ENCODE measurements around the gene SPRED1.

Gene SPRED1

DNA sequence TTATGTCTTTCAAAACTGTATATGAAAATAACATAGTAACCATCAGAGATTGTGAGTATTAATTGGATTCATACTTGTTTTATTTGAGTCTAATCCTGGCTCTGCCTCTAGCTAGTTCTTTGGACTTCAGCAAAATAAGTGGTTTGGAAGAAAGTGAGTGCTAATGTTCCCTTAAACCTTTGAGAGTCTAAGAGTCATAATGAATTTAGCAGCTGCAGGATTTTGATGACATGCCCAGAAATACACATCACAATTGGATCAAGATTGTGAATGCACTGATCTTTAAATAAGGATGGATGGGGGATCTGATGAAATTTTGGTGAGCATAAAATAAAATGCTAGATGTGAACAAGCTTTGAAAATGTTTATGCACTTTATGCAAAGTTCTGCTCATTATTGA is 121.4 kb downstream of the SPRED1 start:
- TF ChIP-seq, protein P1, sequence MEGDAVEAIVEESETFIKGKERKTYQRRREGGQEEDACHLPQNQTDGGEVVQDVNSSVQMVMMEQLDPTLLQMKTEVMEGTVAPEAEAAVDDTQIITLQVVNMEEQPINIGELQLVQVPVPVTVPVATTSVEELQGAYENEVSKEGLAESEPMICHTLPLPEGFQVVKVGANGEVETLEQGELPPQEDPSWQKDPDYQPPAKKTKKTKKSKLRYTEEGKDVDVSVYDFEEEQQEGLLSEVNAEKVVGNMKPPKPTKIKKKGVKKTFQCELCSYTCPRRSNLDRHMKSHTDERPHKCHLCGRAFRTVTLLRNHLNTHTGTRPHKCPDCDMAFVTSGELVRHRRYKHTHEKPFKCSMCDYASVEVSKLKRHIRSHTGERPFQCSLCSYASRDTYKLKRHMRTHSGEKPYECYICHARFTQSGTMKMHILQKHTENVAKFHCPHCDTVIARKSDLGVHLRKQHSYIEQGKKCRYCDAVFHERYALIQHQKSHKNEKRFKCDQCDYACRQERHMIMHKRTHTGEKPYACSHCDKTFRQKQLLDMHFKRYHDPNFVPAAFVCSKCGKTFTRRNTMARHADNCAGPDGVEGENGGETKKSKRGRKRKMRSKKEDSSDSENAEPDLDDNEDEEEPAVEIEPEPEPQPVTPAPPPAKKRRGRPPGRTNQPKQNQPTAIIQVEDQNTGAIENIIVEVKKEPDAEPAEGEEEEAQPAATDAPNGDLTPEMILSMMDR (IDR thresholded peaks at IDR 0.05; ENCODE audit: insufficient read depth, missing control alignments): no peak
- no peak for DNase-seq (ENCODE audit: insufficient read length, low spot score)
- no peak for FAIRE-seq

DNA sequence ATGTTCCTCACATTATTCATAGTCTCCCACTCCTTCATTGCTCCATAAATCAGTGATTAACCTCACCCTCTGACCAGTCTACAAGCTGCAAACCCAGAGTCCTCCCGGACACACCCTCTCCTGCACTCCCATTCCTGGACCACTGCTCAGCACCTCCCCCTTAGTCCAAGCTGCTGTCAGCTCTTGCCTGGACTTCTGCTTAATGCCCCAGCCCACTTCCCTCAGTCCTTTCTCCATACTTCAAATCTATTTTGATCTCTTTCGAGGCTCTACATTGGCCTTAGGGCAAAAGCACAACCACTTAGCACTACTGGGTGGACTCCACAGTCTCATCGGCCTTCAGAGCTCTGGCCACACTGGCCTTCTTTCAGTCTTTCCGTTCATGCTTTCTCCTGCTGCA is 121.9 kb downstream of the SPRED1 start:
- FAIRE-seq (no peak), DNase-seq (ENCODE audit: insufficient read length, low spot score) (no peak)
- TF ChIP-seq, protein P1 (IDR thresholded peaks at IDR 0.05; ENCODE audit: insufficient read depth, missing control alignments): no peak

DNA sequence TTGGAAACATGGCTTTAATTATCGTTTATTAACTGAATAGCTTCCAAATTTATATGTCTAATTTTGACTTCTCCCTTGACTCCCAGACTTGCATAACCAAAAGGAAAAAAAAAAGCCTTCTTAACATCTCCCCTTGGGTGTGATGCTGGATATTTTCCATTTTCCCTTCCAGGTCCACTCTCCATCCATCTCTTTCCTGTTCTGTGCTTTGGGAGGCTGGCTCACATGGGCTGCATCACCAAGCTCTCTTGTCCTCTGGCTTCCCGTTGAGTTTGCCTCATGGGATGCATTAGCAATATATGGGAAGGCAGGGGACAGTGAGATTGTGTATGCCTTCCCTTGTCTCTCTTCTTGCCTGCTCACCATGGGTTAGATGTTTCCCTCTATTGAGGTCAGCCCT is 123.4 kb downstream of the SPRED1 start:
- DNase-seq (ENCODE audit: insufficient read length, low spot score): no peak
- TF ChIP-seq, protein P1 (IDR thresholded peaks at IDR 0.05; ENCODE audit: insufficient read depth, missing control alignments): no peak
- no peak for FAIRE-seq

DNA sequence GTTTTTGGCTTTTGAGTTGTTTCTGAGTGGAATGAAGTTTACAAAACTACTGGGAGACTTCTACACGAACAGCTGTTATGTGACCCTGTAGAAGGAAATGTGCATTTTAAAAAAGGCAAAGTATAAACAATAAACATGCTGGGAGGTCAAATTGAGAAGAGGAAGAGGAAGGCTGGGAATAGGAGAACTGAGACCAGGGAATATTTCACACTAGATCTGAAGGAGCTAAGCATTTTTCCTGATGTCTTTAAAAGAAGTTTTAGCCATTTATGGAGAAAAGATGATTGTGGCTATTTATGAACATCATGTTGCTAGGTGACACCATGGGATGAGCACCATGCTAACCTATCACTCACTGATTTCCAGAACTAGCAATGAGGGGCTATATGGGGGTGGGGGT is 125.0 kb downstream of the SPRED1 start:
- no peak for FAIRE-seq
- DNase-seq (ENCODE audit: insufficient read length, low spot score): no peak
- TF ChIP-seq, protein P1 (IDR thresholded peaks at IDR 0.05; ENCODE audit: insufficient read depth, missing control alignments): no peak

DNA sequence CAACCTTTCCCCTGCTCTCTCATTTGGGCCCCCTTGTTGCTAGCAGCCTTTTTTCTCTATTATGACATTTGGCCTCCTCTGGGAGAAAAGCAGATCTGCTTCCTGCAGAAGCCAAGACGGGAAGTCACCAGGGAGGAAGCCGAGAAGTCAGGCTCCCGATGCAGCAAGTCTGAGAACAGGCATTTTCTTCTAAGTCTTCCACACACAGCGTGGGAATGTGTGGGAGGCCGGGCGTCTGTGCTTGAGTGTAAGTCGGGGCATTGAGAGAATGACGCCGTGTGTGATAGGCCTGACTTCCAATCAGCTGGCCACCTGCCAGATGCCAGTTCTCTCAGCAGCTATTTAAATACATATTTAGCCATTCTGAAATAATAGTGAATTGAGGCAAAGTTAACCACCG is 125.5 kb downstream of the SPRED1 start:
- TF ChIP-seq, protein P1 (IDR thresholded peaks at IDR 0.05; ENCODE audit: insufficient read depth, missing control alignments): no peak
- FAIRE-seq: no peak
- DNase-seq (ENCODE audit: insufficient read length, low spot score): no peak

DNA sequence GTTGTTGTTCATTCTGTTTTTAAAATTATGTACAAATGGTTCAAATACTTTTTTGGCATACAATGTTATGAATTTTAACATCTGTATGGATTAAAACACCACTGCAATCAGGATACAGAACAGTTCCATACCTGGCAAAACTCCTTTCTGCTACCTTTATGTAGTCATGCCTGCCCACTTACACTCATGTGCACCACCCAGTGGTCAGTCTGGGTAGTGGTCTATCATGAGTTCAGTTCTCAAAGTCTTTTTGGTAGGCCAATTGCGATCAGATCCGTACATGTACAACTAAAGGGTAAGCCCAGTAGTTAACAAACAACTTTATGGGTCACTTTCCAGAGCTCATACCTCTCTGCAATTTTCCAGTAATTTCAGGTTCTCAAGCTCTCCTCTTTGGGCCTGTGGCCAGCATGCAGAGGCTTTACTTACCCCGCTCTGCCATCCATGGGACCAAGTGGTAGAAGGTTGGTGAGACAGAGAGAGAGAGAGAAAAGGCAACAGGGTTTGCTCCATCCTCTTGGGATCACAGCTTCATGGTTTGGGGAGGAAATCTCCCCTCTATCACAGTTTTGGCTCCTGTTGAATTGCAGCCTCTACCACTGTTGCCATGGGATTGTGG is 137.4 kb downstream of the SPRED1 start:
- no peak for FAIRE-seq
- DNase-seq (ENCODE audit: insufficient read length, low spot score): no peak
- TF ChIP-seq, protein P1 (IDR thresholded peaks at IDR 0.05; ENCODE audit: insufficient read depth, missing control alignments): peak; percentile 77

DNA sequence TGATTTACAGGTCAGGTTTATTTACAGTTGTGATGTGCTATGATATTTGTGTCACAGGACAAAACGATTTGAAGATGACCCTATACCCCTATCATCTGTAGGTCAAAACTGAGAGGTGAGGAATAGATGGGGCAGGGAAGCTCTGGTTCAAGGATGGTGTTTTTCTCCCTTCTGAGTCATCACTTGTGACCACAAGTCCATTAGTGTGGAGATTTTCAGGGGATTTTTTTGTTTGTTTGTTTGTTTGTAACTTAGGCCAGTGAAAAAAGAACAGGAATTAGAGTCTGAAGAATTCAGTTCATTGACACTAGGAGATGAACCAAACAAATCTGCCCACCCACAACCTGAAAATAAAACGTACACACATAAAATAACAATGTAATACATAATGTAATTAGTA is 138.6 kb downstream of the SPRED1 start:
- no peak for DNase-seq (ENCODE audit: insufficient read length, low spot score)
- no peak for FAIRE-seq
- TF ChIP-seq, protein P1 (IDR thresholded peaks at IDR 0.05; ENCODE audit: insufficient read depth, missing control alignments): no peak

All from D721Med (cell line).